ENCODE results near the gene ZFP3.
A peak's percentile ranks its signal among the peaks of the same experiment; 100 is the strongest.
"Not testable (repeated sequence)": the region's sequence is repeated elsewhere in the genome, so short reads cannot be mapped to it uniquely, and the experiment has no call there.

The ZFP3 gene

GRCh38 chr17:5127910-5128309, 49.6 kb downstream of the ZFP3 start:
- H3K36me3 ChIP-seq (ENCODE audit: low read depth): no peaks in the 10 kb centered on the region
- ATAC-seq (ENCODE audit: low read depth) (no peak), DNase-seq (ENCODE audit: low spot score) (no peak)
- TF ChIP-seq, protein P1, sequence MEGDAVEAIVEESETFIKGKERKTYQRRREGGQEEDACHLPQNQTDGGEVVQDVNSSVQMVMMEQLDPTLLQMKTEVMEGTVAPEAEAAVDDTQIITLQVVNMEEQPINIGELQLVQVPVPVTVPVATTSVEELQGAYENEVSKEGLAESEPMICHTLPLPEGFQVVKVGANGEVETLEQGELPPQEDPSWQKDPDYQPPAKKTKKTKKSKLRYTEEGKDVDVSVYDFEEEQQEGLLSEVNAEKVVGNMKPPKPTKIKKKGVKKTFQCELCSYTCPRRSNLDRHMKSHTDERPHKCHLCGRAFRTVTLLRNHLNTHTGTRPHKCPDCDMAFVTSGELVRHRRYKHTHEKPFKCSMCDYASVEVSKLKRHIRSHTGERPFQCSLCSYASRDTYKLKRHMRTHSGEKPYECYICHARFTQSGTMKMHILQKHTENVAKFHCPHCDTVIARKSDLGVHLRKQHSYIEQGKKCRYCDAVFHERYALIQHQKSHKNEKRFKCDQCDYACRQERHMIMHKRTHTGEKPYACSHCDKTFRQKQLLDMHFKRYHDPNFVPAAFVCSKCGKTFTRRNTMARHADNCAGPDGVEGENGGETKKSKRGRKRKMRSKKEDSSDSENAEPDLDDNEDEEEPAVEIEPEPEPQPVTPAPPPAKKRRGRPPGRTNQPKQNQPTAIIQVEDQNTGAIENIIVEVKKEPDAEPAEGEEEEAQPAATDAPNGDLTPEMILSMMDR (IDR thresholded peaks at IDR 0.05; ENCODE audit: poor library complexity, severe bottlenecking): no peak
- H3K9me3 ChIP-seq (ENCODE audit: severe bottlenecking): no peaks in the 10 kb centered on the region
- H3K27ac ChIP-seq (ENCODE audit: poor library complexity, severe bottlenecking): no peak overlapping the region
- no peak overlapping the region for H3K4me3 ChIP-seq (ENCODE audit: severe bottlenecking)
- H3K27me3 ChIP-seq (ENCODE audit: insufficient read depth, poor library complexity, severe bottlenecking): no peaks in the 10 kb centered on the region
- no peaks in the 10 kb centered on the region for H3K4me1 ChIP-seq (ENCODE audit: insufficient read depth, poor library complexity, severe bottlenecking)

DNA sequence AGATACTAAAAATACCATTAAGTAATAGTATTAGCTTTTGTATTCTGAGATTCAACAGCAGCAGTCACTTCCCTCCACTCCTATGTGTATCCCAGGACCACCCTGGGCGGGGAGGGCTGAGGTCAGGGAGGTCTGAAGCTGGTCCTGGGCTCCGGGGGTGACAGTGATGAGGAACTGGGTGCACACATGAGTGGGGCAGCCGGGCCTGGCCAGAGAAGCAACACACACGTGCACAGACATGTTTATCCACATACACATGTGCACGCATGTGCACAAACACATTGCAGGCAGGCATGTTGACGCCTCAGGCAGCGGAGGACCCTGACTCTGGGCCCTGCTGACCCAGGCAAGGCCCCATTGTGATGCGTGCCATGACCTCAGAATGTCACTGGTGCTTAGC, 50.1 kb downstream of the ZFP3 start:
- H3K4me3 ChIP-seq (ENCODE audit: severe bottlenecking); H3K4me1 ChIP-seq (ENCODE audit: insufficient read depth, poor library complexity, severe bottlenecking); ATAC-seq (ENCODE audit: low read depth); H3K27ac ChIP-seq (ENCODE audit: poor library complexity, severe bottlenecking); H3K36me3 ChIP-seq (ENCODE audit: low read depth); H3K27me3 ChIP-seq (ENCODE audit: insufficient read depth, poor library complexity, severe bottlenecking); DNase-seq (ENCODE audit: low spot score); H3K9me3 ChIP-seq (ENCODE audit: severe bottlenecking): not testable (repeated sequence)

GRCh38 chr17:5128905-5129535, 50.8 kb downstream of the ZFP3 start:
- Histone ChIP-seq H3K9me3 (ENCODE audit: severe bottlenecking) (no peaks in the 10 kb centered on the region), H3K4me3 (ENCODE audit: severe bottlenecking) (no peak overlapping the region), H3K27ac (ENCODE audit: poor library complexity, severe bottlenecking) (no peak overlapping the region), H3K4me1 (ENCODE audit: insufficient read depth, poor library complexity, severe bottlenecking) (no peaks in the 10 kb centered on the region), H3K27me3 (ENCODE audit: insufficient read depth, poor library complexity, severe bottlenecking) (no peaks in the 10 kb centered on the region), H3K36me3 (ENCODE audit: low read depth) (no peaks in the 10 kb centered on the region)
- no peak for ATAC-seq (ENCODE audit: low read depth)
- no peak for DNase-seq (ENCODE audit: low spot score)
- TF ChIP-seq, protein P1 (IDR thresholded peaks at IDR 0.05; ENCODE audit: poor library complexity, severe bottlenecking): no peak

DNA sequence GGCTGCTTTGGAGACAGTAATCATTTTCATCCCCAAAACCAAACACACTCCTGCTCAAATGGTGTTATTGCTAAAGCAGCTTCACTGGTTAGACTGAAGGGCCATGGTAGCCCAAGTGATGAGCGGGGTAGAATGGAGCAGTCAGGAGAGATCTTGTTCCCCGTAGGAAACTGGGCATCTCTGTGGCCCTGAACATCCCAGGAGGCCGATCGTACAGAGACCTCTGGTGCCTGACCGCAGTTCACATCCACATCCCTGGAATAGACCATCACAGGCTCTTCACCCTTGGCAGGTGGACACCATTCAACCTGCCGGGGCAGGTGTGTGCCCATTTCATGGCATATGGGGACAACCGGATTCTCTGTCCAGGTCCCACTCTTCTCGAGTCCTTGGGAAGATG, 51.5 kb downstream of the ZFP3 start:
- not testable (repeated sequence) for H3K27ac ChIP-seq (ENCODE audit: poor library complexity, severe bottlenecking); H3K9me3 ChIP-seq (ENCODE audit: severe bottlenecking); ATAC-seq (ENCODE audit: low read depth); H3K4me1 ChIP-seq (ENCODE audit: insufficient read depth, poor library complexity, severe bottlenecking); H3K36me3 ChIP-seq (ENCODE audit: low read depth); DNase-seq (ENCODE audit: low spot score); H3K27me3 ChIP-seq (ENCODE audit: insufficient read depth, poor library complexity, severe bottlenecking); H3K4me3 ChIP-seq (ENCODE audit: severe bottlenecking)

GRCh38 chr17:5130261-5130660, 52.0 kb downstream of the ZFP3 start:
- not testable (repeated sequence) for H3K4me1 ChIP-seq (ENCODE audit: insufficient read depth, poor library complexity, severe bottlenecking); DNase-seq (ENCODE audit: low spot score); H3K27ac ChIP-seq (ENCODE audit: poor library complexity, severe bottlenecking); H3K9me3 ChIP-seq (ENCODE audit: severe bottlenecking); ATAC-seq (ENCODE audit: low read depth); H3K27me3 ChIP-seq (ENCODE audit: insufficient read depth, poor library complexity, severe bottlenecking); H3K4me3 ChIP-seq (ENCODE audit: severe bottlenecking); H3K36me3 ChIP-seq (ENCODE audit: low read depth)

DNA sequence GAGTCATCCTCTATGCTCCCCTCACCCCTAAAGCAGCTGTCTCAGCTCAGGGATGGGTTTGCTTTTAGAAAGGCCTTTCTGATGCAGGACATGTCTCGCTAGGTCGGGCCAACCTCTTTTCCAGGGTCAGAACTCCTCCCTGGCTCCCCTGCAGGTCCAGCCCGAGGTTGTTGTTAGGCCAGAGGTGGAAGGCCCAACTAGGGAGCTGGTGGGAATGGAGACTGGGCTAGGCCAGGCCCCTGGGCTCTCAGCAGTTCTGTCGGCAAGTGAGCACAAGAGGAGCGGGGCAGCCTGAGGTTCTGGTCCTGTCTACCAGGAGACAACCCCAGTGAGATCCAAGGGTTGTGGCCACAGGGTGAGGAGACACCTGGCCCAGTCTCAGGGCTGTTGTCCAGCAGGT, 52.4 kb downstream of the ZFP3 start:
- ATAC-seq (ENCODE audit: low read depth); H3K27me3 ChIP-seq (ENCODE audit: insufficient read depth, poor library complexity, severe bottlenecking): not testable (repeated sequence)

DNA sequence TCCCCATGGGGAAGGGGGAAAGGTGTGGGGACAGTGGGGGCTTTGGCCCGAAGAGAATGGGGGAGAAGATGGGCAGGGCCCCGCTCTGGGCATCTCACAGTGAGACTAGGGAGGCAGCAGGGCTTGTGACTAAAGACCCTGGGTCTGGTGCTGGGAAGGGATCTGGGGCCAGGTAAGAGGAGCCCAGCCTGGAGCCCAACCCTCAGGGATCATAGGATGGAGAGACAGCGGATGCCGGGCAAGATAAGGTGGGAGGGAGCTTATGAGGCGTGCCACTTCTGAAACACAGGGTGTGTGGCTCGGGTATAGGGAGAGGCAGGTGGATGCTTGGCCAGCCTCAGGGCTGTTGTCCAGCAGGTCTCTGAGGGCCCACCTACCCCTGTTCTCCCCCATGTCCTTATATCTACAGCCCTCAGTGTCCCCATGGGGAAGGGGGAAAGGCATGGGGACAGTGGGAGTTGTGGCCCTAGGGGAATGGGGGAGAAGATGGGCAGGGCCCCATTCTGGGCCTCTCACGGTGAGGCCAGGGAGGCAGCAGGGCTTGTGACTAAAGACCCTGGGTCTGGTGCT, 53.0 kb downstream of the ZFP3 start:
- Histone ChIP-seq H3K27ac (ENCODE audit: poor library complexity, severe bottlenecking) (no peak overlapping the region), H3K9me3 (ENCODE audit: severe bottlenecking) (no peaks in the 10 kb centered on the region), H3K36me3 (ENCODE audit: low read depth) (no peaks in the 10 kb centered on the region), H3K4me1 (ENCODE audit: insufficient read depth, poor library complexity, severe bottlenecking) (no peaks in the 10 kb centered on the region), H3K27me3 (ENCODE audit: insufficient read depth, poor library complexity, severe bottlenecking) (no peaks in the 10 kb centered on the region), H3K4me3 (ENCODE audit: severe bottlenecking) (no peak overlapping the region)
- ATAC-seq (ENCODE audit: low read depth) (no peak), DNase-seq (ENCODE audit: low spot score) (no peak)
- TF ChIP-seq, protein P1 (IDR thresholded peaks at IDR 0.05; ENCODE audit: poor library complexity, severe bottlenecking): no peak

More for the DNA sequence above, 52.4 kb downstream of the ZFP3 start:
- peak; percentile 38 for DNase-seq (ENCODE audit: low spot score)
- not testable (repeated sequence) for H3K4me3 ChIP-seq (ENCODE audit: severe bottlenecking); H3K4me1 ChIP-seq (ENCODE audit: insufficient read depth, poor library complexity, severe bottlenecking); H3K36me3 ChIP-seq (ENCODE audit: low read depth); H3K27ac ChIP-seq (ENCODE audit: poor library complexity, severe bottlenecking); H3K9me3 ChIP-seq (ENCODE audit: severe bottlenecking)

DNA sequence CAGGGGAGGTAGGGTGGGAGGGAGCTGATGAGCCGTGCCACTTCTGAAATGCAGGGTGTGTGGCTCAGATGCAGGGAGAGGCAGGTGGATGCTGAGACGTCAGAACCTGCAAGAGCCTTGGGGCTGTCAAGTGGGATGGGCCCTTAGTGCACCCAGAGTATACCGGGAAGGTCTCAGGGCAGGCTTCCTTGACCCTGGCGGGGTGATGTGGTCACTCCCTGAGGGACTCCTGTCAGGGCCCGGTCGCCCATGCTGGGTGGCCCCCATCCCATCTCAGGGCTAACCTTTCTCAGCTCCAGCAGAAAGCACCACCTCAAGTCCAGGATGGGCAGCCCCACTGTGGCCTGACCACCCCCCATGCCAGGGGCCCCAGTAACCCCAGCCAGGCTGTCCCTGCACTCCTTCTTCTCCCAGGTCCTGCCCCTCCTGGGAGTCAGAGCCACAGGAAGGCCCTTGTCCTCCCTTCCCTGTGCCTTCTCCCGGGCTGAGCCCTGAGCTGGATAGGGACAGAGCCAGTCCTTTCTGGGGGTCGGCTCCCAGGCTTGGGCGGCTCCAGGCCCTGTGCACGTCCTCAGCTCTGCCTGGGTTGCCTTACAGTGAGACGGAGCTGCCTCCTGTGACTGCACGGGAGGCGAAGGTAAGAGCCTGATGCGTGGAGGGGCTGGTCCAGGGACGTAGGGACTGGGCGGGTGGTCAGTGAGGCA, 53.7 kb downstream of the ZFP3 start:
- not testable (repeated sequence) for H3K36me3 ChIP-seq (ENCODE audit: low read depth); H3K27ac ChIP-seq (ENCODE audit: poor library complexity, severe bottlenecking); ATAC-seq (ENCODE audit: low read depth)

More for the DNA sequence above, 53.7 kb downstream of the ZFP3 start:
- DNase-seq (ENCODE audit: low spot score): peak; percentile 46
- H3K9me3 ChIP-seq (ENCODE audit: severe bottlenecking); H3K27me3 ChIP-seq (ENCODE audit: insufficient read depth, poor library complexity, severe bottlenecking); H3K4me3 ChIP-seq (ENCODE audit: severe bottlenecking); H3K4me1 ChIP-seq (ENCODE audit: insufficient read depth, poor library complexity, severe bottlenecking): not testable (repeated sequence)

Measured in RWPE2 (cell line).